GM12864 (cell line): ENCODE results near the gene PIK3C2G.

Source experiments
- DNase-seq: peaks from one replicate; pipeline ENCODE4 v3.0.0-alpha.2; 2011; ENCODE audit warnings: low read depth
- H3K4me3 ChIP-seq: 2 replicates; pipeline ENCODE4 v1.5.1; 2011; ENCODE audit warnings: mild to moderate bottlenecking, low read depth, low read length, control low read depth
- TF ChIP-seq, protein P1 (sequence below): IDR thresholded peaks from 2 replicates; pipeline ENCODE4 v1.5.1; 2011; ENCODE audit warnings: low read depth, mild to moderate bottlenecking, moderate library complexity, low read length, control low read depth, inconsistent platforms; ENCODE audit errors: missing control alignments

Gene PIK3C2G

DNA sequence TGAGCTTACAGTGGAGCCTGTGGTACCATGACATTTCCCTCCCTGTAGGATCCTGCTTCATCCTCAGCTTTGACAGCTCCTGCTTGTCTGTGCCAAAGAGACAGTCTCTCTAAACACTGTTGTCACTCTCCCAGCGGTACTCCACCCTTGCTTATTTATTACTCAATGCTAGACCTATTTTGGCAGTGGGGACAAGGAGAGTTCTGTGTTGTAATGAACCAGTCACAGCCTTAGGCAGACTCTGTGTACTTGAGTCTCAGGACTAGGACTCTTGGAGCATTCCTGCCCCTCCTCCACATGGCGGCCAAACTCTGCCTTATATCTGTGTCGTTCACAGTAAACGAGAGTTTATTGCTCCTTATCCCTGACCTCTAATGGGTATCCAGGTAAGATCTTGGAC is 70.9 kb downstream of the PIK3C2G start:
- TF ChIP-seq, protein P1, sequence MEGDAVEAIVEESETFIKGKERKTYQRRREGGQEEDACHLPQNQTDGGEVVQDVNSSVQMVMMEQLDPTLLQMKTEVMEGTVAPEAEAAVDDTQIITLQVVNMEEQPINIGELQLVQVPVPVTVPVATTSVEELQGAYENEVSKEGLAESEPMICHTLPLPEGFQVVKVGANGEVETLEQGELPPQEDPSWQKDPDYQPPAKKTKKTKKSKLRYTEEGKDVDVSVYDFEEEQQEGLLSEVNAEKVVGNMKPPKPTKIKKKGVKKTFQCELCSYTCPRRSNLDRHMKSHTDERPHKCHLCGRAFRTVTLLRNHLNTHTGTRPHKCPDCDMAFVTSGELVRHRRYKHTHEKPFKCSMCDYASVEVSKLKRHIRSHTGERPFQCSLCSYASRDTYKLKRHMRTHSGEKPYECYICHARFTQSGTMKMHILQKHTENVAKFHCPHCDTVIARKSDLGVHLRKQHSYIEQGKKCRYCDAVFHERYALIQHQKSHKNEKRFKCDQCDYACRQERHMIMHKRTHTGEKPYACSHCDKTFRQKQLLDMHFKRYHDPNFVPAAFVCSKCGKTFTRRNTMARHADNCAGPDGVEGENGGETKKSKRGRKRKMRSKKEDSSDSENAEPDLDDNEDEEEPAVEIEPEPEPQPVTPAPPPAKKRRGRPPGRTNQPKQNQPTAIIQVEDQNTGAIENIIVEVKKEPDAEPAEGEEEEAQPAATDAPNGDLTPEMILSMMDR: no peak
- no peak for DNase-seq
- H3K4me3 ChIP-seq: no peak overlapping the region

DNA sequence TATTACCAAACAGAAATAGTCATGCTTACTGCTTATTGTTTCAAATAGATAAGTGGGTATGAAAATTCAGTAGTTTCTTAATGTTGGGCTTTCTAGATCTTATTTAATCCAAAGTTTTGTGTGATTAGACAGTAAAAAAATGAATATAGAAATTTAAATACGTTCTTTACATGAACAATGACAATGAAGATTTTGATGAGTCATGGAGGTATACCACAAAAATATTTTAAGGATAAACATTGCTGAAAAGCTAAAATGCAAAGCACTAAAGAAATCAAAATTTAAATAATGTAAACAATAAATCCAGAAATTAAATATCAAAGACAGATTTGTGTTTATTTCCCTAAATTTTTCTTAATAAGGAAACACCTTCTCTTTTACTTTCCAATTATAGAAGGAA is 78.3 kb downstream of the PIK3C2G start:
- H3K4me3 ChIP-seq: no peak overlapping the region
- TF ChIP-seq, protein P1: no peak
- no peak for DNase-seq

DNA sequence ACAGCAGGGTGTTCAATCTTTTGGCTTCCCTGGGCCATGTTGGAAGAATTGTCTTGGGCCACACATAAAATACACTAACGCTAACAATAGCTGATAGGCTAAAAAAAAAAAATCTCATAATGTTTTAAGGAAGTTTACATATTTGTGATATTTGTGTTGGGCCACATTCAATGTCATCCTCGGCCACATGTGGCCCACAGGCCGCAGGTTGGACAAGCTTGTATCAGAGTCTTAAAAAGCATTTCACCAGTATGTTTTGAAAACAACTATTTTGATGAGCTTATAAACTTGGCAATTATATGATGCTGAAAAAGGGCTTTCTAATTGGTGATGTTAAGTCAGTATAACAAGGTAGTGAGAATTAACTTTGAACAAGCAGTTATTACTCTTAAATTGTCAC is 78.9 kb downstream of the PIK3C2G start:
- TF ChIP-seq, protein P1: no peak
- no peak for DNase-seq

DNA sequence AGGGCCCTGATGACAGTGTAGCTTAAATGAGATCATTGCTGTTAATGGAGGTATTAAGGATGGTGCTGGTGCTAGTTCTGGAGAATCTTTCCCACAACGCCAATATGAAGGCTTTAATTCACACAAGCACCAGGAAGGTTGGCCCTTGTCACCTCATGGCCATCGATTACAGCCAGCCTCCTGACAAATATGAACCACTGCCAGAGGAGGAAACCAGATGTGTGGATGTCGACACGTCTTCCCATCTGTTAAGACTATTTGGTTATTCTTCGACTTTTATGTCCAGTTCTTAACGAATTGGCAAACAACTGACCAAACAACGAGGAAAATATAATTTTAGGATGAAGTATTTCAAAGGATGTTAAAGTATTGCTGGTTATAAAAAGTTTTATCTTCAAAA is 79.5 kb downstream of the PIK3C2G start:
- TF ChIP-seq, protein P1: no peak
- no peak overlapping the region for H3K4me3 ChIP-seq
- DNase-seq: no peak

More for the DNA sequence above, 78.9 kb downstream of the PIK3C2G start:
- H3K4me3 ChIP-seq: no peak overlapping the region

DNA sequence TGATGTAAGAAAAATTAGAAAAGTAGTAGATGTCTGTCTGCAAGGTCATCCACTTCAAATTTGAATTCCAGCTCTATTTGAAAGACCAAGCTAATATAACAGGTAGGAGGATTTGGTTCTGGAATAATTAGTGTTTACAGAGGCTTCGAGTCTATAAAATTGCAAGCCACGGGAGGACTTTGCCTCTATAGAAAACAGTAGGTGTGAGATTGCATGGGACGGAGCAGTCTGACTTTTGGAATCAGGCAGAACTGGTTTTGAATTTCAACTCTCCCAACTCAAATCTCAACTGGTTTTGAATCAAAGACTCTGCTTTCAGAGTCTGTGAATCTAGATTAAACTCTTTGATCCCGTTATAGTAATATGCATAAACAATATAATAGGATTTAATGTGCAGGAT is 82.4 kb downstream of the PIK3C2G start:
- no peak overlapping the region for H3K4me3 ChIP-seq
- no peak for DNase-seq

DNA sequence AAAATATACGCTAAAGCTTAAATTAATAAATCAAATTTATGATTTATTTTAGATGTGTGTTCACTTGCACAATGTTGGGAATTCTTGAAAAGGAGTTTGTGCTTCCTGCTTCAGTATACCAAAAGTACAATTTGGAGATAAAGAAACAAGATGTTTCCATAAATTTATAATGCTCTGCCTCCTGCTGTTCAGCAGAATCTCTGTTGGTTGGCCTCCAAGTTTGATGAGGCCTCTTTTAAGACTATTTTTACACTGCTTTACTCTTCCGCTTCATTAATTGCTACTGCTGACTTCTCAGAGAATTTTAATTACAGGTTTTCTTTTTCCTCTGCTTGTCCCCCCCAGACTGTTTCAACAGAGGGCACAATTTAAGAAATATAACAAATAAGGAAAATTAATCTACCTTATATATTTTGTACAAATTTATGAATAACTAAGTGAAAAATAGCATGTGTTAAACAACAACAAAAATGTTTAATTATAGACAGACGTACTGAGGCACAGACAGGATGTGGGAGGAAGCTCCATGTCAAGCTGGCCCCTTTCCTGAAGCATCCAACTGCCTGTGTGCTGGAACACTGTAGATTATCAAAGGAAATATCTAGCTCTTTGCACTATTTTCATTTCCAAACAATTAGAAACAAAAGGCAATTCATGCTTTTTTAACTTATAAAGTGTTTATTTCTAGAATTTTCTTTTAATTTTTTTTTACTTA is 83.9 kb downstream of the PIK3C2G start:
- no peak for DNase-seq
- H3K4me3 ChIP-seq: no peak overlapping the region
- TF ChIP-seq, protein P1: no peak

More for the DNA sequence above, 82.4 kb downstream of the PIK3C2G start:
- TF ChIP-seq, protein P1: no peak

DNA sequence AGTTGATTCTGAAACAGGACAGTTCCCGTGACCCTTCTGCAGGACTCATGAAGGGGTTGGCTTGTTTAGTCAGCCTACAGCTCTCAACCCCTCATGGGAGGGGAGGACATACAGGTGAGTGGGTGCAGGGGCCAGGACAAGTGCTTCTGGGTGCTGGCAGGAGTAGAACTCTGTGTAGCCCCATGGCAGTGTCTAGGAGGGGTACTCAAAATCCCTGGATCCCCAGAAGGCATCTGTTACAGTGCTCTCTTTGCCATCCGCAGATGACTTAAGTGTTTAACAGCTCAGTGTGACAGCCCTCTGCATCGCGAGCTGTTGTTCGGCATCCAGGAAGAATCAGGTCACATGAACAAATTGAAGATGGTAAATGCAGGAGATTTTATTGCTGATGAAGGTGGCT is 91.0 kb downstream of the PIK3C2G start:
- TF ChIP-seq, protein P1: no peak
- no peak for DNase-seq
- no peak overlapping the region for H3K4me3 ChIP-seq
